HG02642 (cell line): ENCODE data around the gene MUC7.

Source experiments
- ATAC-seq: cut with Tn5 transposase; IDR thresholded peaks from one replicate; pipeline ENCODE4 v1.9.1; 2021; ENCODE audit warnings: mild to moderate bottlenecking; ENCODE audit not compliant: unreplicated experiment, poor library complexity

MUC7 gene

DNA sequence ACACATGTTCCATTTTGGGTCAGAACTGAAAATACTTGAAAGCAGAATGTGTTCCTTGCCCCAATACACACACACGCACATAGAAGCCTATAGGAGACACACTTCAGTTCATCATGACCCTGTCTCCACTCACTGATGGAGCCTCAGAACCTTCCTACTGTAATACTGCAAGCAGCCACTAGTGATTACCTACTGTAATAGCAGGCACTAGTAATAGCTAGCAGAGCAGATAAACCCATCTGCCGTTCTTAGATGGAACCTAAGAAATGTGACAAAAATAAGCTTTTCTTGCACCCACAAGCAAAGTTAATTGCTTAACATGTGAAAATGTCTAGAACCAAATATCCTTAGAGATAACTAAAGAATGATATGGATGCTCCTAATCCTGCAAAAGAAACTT is 60.0 kb downstream of the MUC7 start:
- peak; percentile 90 for ATAC-seq
